NCI-H2081 treated with DMSO at 0.1 percent for 48 hours (cell line): ENCODE data around the gene PHACTR2.

Experiments
- DNase-seq: peaks from one replicate; lab custom pipeline; 2025; lab: John Stamatoyannopoulos, UW

PHACTR2 gene

DNA sequence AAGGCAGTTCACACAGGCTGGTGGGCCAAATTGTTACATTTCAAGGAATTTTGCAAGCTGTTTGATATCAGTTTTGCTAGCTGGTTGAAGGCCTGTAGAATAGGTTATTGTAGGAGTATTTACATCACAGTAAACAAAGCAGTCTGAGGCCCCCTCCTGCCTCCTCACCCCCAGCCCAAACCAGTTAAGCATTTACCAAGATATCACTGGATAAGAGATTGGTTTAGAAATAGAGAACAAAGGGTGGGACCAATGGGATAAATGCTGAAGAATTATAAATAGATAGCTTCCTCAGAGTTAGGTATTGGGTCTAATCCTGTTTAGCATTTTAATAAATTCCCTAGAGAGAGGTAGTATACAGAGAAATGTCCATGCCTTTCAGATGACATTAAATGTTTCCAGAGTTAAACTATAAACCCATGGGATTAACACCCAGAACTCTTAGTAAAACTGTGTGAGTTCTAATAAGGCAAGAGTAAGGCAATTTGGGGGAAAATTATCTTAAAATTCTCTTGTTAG, 2.3 kb upstream of the PHACTR2 start:
- DNase-seq = no peak

DNA sequence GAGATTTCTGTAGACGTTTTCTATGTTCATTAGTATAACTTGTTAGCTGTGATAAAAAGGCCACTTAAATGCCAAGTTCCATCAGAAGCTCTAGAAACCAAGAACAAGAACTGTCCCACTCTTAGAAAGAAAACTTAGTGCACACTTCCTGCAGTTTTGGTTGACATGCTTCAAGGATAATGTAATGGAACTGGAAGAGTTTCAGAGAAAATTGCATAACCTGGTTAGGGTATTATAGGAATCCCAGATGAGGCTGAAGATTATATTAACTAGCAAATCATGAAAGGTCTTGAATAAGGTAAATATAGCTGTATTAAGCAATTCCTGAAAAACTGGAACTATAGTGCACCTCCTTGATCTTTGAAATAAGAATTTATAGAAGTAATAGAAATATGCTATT, 1.8 kb upstream of the PHACTR2 start:
- no peak for DNase-seq

DNA sequence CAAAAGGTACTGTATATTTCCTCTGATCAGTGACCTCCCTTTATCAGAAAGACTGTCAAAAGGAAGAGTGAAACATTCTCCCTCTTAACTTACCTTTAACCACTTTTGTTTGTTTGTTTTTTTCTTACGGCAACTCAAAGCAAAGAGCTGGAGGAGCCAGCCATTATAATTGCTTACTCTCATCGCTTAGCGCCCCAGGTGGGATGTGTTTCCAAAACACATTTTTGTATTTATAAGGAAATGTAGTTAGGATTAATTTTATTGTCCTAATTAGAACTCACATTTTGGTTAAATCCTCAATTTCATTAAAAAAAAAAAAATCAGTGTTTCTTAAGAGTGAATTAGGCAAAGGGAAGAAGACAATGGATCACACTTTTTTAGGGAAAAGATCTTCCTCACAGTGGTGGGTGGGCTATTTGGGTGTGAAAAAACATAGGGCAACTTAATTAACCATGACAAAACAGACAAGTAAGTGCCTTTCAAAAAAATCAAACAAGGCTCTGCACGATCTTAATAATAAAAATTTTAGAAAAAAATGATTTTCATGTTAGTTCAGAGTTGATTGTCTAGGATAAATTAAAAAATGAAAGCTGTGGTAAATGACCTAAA, 1.2 kb upstream of the PHACTR2 start:
- no peak for DNase-seq

DNA sequence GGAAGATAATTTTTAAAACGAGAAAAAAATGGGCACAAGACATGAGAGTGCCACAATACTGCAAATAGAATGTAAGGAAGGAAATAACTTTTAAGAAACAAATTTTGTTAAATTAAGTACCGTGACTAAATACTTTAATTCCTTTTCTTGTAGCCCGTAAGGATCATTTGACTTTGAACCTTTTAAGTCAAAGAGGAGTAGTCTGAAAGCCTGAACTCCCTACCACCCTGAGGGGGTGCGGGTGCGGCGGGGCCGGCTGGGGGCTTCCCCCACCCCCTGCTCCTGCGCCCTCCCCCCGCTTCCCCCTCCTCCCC, 231 bp upstream of the PHACTR2 start:
- DNase-seq = no peak

DNA sequence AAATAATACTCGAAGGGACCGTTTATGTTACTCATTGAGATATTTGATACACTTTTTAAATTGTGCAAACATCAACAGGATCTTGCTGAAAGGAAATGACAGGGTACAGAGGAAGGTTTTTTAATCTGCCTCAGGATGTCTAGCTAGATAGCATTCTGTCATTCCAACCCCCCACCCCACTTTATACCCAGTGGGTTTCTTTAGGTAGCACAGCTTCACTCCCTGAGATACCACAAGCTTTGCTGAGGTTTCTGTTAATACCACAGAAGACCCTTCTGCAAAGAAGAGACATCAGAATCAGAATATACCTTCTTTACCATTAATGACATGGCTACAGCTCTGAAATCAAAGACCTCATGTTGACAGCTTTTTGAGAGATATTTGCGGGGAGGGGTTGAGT, 1.3 kb downstream of the PHACTR2 start:
- DNase-seq = no peak

DNA sequence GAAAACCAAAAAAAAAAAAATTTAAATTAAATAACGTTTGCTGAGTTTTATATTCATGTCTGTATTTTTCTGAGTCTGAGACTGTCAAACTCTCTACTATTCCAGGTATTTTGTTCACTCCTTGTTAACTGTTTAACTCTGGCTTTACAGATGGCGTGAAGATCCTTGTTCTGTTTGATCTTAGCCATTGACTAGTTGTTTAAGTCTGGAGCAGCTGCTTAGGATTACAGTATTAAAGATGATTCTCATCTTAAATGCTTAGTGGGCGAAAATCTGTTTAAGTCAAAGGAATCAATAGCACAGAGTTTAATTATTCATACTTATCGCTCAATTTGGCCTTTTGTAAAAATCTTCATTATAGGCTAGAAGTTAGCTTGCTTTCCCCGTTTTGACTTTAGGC, 2.4 kb downstream of the PHACTR2 start:
- no peak for DNase-seq

DNA sequence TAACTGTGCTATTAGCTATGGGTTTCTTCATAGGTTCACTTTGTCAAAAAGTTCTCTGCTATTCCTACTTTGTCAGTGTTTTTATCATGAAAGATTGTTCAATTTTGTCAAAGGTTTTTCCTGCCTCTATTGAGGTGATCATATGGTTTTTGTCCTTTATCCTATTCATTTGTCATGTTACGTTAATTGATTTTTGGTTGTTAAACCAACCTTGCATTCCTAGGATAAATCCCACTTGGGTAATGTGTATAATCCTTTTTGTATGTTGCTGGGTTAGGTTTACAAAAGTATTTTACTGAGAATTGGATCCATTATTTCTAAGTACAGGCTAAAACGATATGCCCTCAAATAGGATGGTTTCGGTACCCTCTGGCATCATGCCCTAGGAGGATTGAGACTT, 5.0 kb downstream of the PHACTR2 start:
- DNase-seq = no peak

DNA sequence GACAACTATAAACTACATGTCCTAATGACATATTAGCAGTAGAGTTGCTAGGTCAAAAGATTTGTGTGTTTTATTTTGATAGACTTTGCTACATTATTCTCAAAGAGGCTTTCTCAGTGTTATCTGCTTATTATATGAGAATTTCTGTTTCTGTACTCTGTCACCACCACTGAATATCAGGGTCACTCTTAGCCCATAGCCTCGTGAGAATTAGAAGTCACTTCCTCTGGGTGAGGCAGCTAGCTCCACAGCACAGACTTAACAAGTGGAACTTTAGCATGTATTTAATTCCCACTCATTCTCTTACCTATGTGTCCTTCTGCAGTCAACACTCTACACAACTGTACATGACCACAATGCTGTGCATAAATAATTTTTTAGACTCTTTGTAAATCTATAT, 6.7 kb downstream of the PHACTR2 start:
- DNase-seq = no peak

DNA sequence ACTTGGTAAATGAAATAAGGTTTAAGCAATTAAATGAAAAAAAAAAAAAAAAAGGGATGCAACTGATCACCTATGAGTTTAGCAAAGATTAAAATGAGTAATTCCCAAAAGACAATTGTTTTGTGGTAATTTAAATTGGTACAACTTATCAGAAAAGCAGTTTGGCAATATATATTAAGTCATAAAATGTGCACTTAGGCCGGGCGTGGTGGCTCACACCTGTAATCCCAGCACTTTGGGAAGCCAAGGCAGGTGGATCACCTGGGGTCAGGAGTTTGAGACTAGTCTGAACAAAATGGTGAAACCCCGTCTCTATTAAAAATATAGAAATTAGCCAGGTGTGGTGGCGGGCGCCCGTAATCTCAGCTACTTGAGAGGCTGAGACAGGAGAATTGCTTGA, 7.9 kb downstream of the PHACTR2 start:
- DNase-seq = no peak

DNA sequence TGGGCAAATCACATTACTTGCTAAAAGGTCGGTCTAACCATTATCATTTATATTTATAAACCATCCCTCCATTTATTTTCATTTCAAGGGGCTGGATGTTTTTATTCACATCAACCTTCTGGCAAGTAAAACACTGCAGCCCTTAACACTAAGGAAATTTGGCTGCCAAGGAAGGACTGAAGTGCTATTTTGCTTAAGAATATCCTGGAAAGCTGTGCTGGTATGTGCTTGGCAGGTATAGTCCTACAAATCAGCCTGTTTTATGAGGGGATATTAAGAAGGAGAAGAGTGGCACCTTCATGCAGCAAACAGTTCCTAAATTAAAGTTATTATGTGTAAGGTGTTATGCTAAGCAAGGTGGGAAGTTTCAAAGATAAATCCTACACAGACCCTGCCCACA, 9.8 kb downstream of the PHACTR2 start:
- DNase-seq = no peak

DNA sequence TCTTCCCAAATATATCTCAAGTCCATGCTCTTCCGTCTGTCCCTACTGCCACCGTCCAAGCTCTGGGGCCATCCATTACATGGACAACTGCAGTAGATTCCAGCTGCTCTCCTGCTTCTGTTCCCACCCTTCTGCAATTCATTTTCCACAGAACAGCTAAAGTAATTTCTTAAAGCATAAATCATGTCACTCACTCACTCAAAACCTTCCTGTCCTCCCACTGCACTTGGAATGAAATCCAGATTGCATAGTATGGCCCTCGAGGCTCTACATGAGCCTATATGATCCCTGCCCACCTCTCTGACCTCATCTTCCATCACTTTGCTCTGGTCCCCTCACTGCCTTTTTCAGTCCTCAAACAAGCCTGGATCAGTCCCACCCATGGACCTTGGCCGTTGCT, 10.9 kb downstream of the PHACTR2 start:
- no peak for DNase-seq

DNA sequence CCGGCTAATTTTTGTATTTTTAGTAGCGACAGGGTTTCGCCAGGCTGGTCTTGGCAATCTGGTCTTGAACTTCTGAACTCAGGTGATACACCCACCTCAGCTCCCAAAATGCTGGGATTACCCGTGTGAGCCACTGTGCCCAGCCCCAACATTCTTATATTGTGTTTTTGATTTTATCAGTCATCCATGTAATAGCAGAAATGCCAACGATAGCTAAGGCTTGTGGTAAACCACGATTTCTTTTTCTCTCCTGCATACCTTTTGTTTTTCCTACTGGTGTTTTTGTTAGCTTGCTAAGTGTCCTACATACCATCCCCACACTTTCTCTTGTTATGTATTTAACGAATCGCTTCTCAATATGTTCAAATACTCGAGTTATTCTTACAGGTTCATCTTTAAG, 12.1 kb downstream of the PHACTR2 start:
- no peak for DNase-seq

DNA sequence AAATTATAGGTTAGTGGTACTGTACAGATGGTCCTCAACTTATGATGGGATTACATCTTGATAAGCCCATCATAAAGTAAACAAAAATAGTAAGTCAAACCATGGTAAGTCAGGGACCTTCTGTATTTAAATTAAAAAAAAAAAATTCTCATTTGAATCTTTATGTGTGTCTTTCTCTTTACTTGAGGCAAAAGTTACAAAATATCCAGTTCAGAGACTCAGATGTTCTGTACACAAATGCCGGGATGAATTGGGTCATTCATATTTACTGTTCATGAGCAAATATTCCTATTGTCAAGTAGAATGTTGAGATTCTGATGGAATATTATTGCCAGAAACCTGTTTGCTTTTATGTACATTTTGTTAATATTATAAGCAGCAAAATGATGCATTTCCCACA, 13.4 kb downstream of the PHACTR2 start:
- no peak for DNase-seq

DNA sequence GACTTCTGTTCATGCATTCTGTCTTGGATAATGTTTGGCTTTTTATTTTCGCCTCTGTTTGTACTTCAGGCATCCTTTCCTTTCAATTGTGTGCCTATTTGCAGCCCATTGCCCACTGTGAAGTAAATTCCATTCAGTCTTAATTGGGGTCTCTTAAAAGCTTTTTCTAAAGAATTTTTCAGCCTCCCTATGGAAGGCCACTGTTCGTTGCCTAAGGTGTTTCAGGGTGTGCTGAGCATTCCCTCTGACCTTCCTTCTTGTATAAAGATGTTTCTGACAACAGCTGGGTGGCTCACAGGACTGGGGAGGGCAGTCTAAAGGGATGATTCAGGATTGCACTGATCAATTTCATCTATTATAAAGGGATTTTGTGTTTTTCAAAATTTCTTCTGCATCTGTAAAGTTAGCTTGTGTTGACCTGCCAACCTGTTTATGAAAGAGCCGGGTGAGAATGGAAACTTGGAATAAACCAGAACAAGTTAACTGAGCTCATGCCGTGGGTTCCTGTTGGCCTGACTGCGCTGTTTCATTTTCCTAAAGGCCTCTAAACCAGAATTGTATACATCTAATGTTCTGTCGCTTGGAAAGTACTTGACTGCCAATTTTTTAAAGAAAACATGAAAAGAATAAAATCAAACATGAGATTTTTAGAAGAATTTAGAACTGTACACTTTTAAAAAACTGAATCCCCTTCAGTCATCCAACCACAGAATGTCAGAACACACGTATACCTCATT, 14.3 kb downstream of the PHACTR2 start:
- DNase-seq = no peak

DNA sequence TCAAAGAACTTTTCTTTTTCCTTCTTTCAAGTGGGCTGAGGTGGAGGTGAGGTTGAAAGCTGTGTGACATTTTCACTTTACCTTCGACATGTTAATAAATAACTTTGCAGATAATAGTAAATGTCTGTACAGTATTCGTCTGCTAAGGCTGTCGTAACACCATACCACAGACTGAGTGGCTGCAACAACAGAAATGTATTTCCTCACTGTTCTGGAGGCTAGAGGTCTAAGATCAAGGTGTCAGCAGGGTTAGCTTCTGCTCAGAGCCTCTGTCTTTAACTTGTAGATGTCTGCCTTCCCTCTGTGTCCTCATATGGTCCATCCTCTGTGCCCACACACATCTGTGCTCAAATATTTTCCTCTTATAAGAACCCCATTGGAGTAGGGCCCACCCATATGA, 14.9 kb downstream of the PHACTR2 start:
- no peak for DNase-seq

DNA sequence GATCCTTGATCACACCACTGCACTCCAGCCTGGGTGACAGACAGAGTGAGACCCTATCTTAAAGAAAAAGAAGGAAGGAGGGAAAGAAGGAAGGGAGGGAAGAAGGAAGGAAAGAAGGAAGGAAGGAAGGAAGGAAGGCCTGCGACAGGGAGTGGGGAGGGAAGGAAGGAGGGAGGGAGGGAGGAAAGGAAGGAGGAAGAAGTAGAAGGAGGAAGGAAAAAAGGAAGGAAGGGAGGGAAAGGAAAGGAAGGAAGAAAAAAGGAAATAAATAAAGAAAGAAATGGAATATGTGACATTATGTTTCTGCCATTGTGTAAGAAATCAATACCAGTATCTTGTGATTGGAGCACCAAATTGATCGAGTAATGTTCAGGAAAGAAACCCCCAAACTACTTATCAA, 16.2 kb downstream of the PHACTR2 start:
- DNase-seq = no peak

DNA sequence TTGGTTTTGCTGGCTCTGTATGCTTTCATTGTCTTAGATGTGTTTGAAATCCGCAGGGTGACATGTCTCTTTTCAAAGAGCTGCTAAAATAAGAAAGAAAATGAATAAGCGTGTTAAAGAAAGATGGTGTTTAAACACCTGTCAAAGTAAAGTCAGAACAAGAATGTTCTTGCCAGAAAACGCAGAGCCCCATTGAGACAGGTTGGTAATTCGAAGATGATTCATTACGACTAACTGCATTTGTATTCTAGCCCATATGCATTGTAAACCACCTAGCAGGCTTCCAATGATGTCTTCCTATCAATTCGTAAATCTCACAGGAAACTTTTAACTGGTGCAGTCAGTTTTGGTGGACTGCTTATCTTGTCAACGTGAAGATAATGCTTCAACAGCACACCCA, 16.8 kb downstream of the PHACTR2 start:
- DNase-seq = no peak

DNA sequence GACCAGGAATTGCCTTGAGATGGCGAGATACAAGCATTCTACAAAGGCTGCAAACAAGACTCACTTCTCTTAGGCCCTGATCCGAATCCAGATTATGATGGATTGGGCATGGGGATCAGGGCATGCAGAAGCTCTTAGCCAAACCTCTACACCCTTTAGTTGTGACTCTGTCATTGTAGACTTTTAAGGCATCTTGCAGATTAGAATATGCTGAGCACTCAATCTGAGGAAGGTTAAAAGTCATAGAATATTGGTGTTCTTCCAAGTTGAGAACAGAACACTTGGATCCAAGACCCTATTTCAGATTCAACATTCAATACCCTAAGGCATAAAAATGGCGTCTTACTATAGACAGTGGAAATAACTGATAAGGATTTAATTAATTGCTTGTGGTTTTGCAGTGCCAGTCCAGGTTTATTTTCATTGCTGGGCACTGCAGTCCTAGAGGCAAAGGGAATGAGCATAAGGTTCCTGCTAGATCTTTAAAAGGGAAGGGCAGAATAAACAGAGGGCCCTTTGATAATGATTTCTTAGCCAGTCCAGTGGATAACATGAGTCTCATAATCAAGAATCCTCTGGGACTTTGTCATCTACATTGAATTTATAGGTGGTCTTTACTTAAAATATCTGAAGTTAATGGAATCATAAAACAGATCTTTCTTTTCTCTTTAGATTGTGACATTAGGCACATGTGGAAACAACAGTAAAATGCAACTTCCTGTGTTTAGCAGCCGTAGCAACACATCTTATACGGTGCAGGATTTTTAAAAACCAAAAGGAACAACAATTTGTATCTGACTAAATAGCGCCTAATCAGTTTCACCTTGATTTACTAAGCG, 17.6 kb downstream of the PHACTR2 start:
- no peak for DNase-seq

DNA sequence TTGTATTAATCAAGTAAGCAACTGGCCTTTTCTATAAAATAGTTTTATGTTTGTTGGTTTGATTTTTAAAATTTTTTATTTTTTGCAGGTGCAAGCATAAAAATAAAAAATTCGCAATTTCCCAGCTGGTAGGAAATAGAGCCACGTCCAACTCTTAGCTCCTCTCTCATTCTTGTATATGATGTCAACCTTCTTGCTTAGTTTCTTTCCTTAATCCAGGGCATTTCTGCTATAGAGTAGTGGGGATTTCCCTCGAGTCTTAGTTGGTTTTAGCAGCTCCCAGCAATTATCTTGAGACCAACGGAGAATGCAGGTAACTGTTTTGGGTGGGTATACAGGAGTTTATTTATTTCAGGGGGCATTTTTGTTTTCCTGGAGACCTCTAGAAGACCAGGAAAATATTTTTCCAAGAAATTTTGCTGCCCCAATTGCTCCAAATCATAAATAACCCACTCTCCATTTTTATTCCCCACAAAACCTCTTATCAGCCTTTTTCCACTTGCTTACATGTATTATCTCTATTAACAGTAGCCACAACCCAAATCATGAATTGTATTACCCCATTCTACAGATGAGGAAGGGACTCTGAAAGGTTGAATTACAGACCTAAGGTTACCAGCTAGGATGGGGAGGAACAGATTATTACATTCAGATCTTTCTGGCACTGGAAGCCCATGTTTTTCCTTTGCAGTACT, 18.4 kb downstream of the PHACTR2 start:
- no peak for DNase-seq

DNA sequence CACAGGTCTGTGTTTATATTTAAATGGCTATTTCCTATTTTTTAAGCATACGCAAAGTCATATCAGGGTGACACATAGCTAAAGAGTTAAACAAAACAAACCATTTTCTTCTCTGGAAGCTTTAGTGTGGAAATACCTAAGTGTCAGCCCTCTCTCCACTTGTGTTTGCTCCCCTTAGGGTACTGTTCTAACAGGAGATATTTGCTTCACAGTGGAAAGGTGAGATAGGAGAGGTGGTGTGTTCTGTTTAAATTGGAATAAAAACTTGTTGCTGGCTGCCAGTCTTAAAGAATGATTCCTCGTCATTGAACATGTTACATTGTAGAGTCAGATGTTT, 18.9 kb downstream of the PHACTR2 start:
- no peak for DNase-seq

DNA sequence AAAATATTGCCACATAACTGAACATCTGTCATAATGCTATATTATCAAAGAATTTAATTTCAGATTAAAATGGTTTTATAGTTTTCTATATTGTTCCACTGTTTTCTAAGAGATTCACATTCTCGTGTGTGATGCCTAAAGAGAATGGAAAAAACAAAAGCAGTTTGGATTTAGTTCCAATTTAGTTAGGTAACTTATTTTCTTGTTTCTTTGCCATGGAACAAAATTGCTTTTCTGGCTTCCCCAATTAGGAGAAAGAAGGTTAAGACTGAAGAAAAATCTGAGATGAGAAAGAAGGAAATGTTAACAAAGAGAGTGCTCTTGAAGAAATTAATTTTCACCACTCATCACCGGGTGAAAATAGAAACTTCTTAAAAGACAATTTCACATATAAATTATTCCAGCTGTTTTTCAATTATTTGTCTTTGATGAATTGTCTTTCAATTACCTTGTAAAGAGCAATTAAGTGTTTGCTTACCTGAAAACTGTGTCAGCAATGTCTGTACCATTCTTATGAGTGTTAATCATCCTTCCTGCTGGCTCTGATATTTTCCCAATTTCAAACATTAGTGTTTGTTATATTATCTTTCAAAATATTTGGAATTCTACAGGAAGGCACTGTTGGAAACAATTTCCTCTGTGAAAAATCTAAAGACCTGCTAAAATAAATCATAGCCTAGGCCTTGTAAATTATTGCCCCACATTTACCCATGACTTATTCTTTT, 19.5 kb downstream of the PHACTR2 start:
- no peak for DNase-seq

DNA sequence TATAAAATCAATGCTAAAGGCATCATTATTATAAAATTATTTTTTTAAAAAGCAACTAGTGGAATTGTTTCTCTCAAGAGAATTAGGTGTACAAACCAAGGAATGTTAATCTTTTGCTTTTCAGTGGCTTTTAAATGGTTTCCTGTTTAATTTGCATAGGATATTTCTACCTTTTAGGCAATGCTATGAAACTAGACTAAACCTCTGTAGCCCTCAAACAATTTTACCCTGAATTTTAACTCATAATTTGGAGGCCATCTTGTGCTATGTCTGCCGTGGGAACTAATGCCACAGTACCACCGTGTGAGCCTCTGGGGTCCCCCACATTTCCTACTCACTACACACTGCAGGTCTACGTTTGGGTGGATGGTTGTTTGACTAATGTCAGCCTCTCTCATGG, 20.6 kb downstream of the PHACTR2 start:
- DNase-seq = no peak
